Measurements from ENCODE around the gene ZBTB7A.

DNA sequence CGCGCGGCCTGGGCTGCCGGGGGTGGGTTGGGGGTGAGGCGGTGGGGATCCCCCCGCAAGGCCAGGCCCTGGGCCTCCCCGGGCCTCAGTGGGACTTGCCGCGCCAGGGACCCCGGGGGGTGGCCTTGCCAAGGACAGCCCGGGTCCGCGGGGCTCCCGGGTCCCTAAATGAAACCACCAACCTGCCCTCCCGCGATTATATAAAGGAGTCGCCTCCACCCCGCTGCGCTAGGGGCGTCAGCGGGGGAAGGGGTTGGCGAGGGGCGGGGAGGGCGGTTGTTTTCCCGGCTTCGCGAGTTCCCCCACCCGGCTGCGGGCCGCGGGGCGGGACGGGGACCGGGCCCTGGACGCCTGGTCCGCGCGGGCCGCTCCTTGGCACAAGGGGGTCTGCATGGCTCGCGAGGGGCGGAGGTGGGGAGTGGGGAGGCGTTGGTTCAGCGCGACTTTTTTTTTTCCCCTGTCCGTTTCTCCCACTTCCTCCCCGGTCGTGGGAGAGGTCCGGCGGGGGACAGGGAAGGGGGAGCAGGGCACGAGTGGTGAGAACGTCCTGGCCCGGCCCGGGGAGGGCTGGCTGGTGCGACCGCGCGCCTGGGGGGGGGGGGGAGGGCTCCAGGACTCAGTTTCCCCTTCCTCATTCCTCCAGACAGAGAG is 822 bp upstream of the ZBTB7A start:
- TF ChIP-seq, protein P1, sequence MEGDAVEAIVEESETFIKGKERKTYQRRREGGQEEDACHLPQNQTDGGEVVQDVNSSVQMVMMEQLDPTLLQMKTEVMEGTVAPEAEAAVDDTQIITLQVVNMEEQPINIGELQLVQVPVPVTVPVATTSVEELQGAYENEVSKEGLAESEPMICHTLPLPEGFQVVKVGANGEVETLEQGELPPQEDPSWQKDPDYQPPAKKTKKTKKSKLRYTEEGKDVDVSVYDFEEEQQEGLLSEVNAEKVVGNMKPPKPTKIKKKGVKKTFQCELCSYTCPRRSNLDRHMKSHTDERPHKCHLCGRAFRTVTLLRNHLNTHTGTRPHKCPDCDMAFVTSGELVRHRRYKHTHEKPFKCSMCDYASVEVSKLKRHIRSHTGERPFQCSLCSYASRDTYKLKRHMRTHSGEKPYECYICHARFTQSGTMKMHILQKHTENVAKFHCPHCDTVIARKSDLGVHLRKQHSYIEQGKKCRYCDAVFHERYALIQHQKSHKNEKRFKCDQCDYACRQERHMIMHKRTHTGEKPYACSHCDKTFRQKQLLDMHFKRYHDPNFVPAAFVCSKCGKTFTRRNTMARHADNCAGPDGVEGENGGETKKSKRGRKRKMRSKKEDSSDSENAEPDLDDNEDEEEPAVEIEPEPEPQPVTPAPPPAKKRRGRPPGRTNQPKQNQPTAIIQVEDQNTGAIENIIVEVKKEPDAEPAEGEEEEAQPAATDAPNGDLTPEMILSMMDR (conservative IDR thresholded peaks at IDR 0.05; ENCODE audit: low read length), result no peak
- TF ChIP-seq EZH2phosphoT487 (IDR thresholded peaks at IDR 0.05; ENCODE audit: borderline replicate concordance), result no peak

Measured in Loucy (cell line).